ENCODE measurements around the gene RAD51. TPM values are rescaled to one million over a fixed set of nuclear protein-coding genes. Genes with fewer than 3 reads are reported as not detected.

Gene RAD51
- polyA plus RNA-seq, 1 donor from 2014 or later = 0.22 TPM

DNA sequence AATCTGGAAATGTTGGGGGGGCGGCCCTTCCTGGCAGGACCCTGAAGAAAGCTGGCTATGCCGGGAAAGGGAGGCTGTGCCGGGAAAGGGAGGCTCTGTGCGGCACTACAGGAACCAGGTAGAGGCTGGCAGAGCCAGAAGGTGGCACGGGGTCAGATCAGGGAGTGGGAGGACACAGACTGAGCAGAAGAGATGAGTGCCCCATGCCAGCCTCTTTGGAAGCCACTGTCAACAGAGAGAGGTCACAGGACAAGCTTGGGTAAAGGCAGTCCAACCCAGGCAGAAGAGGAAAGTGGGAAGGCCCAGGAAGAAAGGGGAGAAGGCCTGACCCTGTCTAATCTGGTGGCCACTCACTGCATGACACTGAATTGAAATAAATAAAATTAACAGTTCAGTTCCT, 76.3 kb downstream of the RAD51 start:
- no peak overlapping the region for H3K9ac ChIP-seq (ENCODE audit: low read length)
- H3K27me3 ChIP-seq (ENCODE audit: insufficient read depth, low read depth, low read length) = no peaks in the 10 kb centered on the region
- H3K4me3 ChIP-seq (ENCODE audit: low read length) = no peak overlapping the region
- TF ChIP-seq TAF1 (IDR thresholded peaks at IDR 0.05; ENCODE audit: low read depth) (no peak), POLR2AphosphoS5 (IDR thresholded peaks at IDR 0.05) (no peak), SMC3 (conservative IDR thresholded peaks at IDR 0.05; ENCODE audit: poor library complexity) (no peak), EZH2 (IDR thresholded peaks at IDR 0.05; ENCODE audit: borderline replicate concordance, insufficient read depth, low read length, poor library complexity, severe bottlenecking) (no peak), EP300 (conservative IDR thresholded peaks at IDR 0.05; ENCODE audit: poor library complexity, severe bottlenecking) (no peak), MXI1 (conservative IDR thresholded peaks at IDR 0.05; ENCODE audit: poor library complexity, severe bottlenecking) (no peak), RAD21 (conservative IDR thresholded peaks at IDR 0.05) (no peak)
- TF ChIP-seq, protein P1, sequence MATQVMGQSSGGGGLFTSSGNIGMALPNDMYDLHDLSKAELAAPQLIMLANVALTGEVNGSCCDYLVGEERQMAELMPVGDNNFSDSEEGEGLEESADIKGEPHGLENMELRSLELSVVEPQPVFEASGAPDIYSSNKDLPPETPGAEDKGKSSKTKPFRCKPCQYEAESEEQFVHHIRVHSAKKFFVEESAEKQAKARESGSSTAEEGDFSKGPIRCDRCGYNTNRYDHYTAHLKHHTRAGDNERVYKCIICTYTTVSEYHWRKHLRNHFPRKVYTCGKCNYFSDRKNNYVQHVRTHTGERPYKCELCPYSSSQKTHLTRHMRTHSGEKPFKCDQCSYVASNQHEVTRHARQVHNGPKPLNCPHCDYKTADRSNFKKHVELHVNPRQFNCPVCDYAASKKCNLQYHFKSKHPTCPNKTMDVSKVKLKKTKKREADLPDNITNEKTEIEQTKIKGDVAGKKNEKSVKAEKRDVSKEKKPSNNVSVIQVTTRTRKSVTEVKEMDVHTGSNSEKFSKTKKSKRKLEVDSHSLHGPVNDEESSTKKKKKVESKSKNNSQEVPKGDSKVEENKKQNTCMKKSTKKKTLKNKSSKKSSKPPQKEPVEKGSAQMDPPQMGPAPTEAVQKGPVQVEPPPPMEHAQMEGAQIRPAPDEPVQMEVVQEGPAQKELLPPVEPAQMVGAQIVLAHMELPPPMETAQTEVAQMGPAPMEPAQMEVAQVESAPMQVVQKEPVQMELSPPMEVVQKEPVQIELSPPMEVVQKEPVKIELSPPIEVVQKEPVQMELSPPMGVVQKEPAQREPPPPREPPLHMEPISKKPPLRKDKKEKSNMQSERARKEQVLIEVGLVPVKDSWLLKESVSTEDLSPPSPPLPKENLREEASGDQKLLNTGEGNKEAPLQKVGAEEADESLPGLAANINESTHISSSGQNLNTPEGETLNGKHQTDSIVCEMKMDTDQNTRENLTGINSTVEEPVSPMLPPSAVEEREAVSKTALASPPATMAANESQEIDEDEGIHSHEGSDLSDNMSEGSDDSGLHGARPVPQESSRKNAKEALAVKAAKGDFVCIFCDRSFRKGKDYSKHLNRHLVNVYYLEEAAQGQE (IDR thresholded peaks at IDR 0.05; ENCODE audit: borderline replicate concordance) = no peak
- TF ChIP-seq, protein P2, sequence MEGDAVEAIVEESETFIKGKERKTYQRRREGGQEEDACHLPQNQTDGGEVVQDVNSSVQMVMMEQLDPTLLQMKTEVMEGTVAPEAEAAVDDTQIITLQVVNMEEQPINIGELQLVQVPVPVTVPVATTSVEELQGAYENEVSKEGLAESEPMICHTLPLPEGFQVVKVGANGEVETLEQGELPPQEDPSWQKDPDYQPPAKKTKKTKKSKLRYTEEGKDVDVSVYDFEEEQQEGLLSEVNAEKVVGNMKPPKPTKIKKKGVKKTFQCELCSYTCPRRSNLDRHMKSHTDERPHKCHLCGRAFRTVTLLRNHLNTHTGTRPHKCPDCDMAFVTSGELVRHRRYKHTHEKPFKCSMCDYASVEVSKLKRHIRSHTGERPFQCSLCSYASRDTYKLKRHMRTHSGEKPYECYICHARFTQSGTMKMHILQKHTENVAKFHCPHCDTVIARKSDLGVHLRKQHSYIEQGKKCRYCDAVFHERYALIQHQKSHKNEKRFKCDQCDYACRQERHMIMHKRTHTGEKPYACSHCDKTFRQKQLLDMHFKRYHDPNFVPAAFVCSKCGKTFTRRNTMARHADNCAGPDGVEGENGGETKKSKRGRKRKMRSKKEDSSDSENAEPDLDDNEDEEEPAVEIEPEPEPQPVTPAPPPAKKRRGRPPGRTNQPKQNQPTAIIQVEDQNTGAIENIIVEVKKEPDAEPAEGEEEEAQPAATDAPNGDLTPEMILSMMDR (IDR thresholded peaks at IDR 0.05; ENCODE audit: poor library complexity, severe bottlenecking) = no peak
- H3K36me3 ChIP-seq (ENCODE audit: insufficient read depth, low read length) = no peaks in the 10 kb centered on the region
- H3K27ac ChIP-seq (ENCODE audit: low read length) = no peak overlapping the region
- H3K9me2 ChIP-seq (ENCODE audit: insufficient read depth, low read length) = no peaks in the 10 kb centered on the region
- H3K79me2 ChIP-seq (replicated peaks; ENCODE audit: insufficient read depth, low read length) = no peaks in the 10 kb centered on the region
- no peak overlapping the region for H2AFZ ChIP-seq (ENCODE audit: low read depth, low read length)
- no peak overlapping the region for H3K4me2 ChIP-seq (ENCODE audit: low read length)
- H4K20me1 ChIP-seq (ENCODE audit: insufficient read depth) = no peaks in the 10 kb centered on the region
- no peaks in the 10 kb centered on the region for H3K9me3 ChIP-seq (ENCODE audit: low read length)
- H3F3A ChIP-seq (ENCODE audit: insufficient read depth, low read length, poor library complexity, severe bottlenecking) = no peaks in the 10 kb centered on the region

DNA sequence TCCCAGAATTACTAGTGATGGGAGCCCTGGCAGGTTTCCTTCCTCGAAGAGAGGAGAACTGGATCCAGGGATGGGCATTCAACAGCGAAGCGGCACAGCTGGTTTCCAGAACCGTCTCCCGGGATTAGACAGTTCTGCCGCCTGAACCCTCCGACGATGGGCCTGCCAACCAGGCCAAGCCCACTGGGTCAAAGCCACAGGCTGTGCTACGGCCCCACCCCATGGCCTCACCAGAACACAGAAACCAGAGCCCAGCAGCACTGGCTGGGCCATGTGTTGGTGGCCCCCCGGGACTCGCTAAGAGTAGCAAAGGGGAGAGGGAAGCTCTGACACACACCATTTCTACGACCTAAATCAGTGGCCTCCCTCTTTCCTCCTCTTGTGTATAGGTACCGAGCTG, 77.0 kb downstream of the RAD51 start:
- Histone ChIP-seq H3F3A (ENCODE audit: insufficient read depth, low read length, poor library complexity, severe bottlenecking) (no peaks in the 10 kb centered on the region), H3K9me2 (ENCODE audit: insufficient read depth, low read length) (no peaks in the 10 kb centered on the region), H3K27ac (ENCODE audit: low read length) (no peak overlapping the region), H3K27me3 (ENCODE audit: insufficient read depth, low read depth, low read length) (no peaks in the 10 kb centered on the region), H3K36me3 (ENCODE audit: insufficient read depth, low read length) (no peaks in the 10 kb centered on the region), H3K4me2 (ENCODE audit: low read length) (no peak overlapping the region), H3K79me2 (replicated peaks; ENCODE audit: insufficient read depth, low read length) (no peaks in the 10 kb centered on the region), H3K9me3 (ENCODE audit: low read length) (no peaks in the 10 kb centered on the region), H3K4me3 (ENCODE audit: low read length) (no peak overlapping the region), H4K20me1 (ENCODE audit: insufficient read depth) (no peaks in the 10 kb centered on the region), H2AFZ (ENCODE audit: low read depth, low read length) (no peak overlapping the region), H3K9ac (ENCODE audit: low read length) (no peak overlapping the region)
- no peak for TF ChIP-seq TAF1 (IDR thresholded peaks at IDR 0.05; ENCODE audit: low read depth)
- TF ChIP-seq EP300 (conservative IDR thresholded peaks at IDR 0.05; ENCODE audit: poor library complexity, severe bottlenecking) = no peak
- no peak for TF ChIP-seq POLR2AphosphoS5 (IDR thresholded peaks at IDR 0.05)
- TF ChIP-seq, protein P2 (IDR thresholded peaks at IDR 0.05; ENCODE audit: poor library complexity, severe bottlenecking) = no peak
- TF ChIP-seq EZH2 (IDR thresholded peaks at IDR 0.05; ENCODE audit: borderline replicate concordance, insufficient read depth, low read length, poor library complexity, severe bottlenecking) = no peak
- no peak for TF ChIP-seq MXI1 (conservative IDR thresholded peaks at IDR 0.05; ENCODE audit: poor library complexity, severe bottlenecking)
- no peak for TF ChIP-seq RAD21 (conservative IDR thresholded peaks at IDR 0.05)
- TF ChIP-seq, protein P1 (IDR thresholded peaks at IDR 0.05; ENCODE audit: borderline replicate concordance) = no peak
- no peak for TF ChIP-seq SMC3 (conservative IDR thresholded peaks at IDR 0.05; ENCODE audit: poor library complexity)

All from neural cell (in vitro differentiated cells).